ENCODE measurements around the gene CCDC126. TPM values are rescaled to one million over a fixed set of nuclear protein-coding genes. Genes with fewer than 3 reads are reported as not detected.

The CCDC126 gene
- total RNA-seq, 3 donors from 2014 or later = 7.3 to 16.8 (median 10.4) TPM

DNA sequence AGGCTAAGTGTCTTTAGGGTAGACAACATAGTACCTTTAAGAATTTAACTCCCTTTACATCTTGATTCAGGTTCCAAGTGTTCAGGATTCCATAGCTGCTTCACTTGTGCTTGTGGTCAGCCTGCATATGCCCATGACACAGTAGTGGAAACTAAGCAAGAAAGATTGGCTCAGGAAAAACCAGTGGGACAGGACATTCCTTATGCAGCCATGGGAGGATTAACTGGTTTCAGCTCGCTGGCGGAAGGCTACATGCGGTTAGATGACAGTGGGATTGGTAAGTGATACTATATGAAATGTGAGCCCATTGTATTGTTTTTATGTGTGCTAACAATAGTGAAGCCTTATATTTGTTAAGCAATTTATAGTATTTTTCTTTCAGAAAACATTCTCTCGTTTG lies 94.1 kb downstream of the CCDC126 start:
- Histone ChIP-seq H3K36me3 (ENCODE audit: low read depth) (no peaks in the 10 kb centered on the region), H3K4me3 (no peak overlapping the region), H3K4me1 (ENCODE audit: low read depth) (no peaks in the 10 kb centered on the region), H3K9me3 (no peaks in the 10 kb centered on the region)
- ATAC-seq (no peak), DNase-seq (no peak)
- intact Hi-C loops (cut with DNase I, micrococcal nuclease) = no loop called here
- TF ChIP-seq, protein P1, sequence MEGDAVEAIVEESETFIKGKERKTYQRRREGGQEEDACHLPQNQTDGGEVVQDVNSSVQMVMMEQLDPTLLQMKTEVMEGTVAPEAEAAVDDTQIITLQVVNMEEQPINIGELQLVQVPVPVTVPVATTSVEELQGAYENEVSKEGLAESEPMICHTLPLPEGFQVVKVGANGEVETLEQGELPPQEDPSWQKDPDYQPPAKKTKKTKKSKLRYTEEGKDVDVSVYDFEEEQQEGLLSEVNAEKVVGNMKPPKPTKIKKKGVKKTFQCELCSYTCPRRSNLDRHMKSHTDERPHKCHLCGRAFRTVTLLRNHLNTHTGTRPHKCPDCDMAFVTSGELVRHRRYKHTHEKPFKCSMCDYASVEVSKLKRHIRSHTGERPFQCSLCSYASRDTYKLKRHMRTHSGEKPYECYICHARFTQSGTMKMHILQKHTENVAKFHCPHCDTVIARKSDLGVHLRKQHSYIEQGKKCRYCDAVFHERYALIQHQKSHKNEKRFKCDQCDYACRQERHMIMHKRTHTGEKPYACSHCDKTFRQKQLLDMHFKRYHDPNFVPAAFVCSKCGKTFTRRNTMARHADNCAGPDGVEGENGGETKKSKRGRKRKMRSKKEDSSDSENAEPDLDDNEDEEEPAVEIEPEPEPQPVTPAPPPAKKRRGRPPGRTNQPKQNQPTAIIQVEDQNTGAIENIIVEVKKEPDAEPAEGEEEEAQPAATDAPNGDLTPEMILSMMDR (IDR thresholded peaks at IDR 0.05) = no peak

GRCh38 chr7:23693224-23693623 lies 96.0 kb downstream of the CCDC126 start:
- H3K36me3 ChIP-seq (ENCODE audit: low read depth) = no peaks in the 10 kb centered on the region
- no peak overlapping the region for H3K4me3 ChIP-seq
- TF ChIP-seq, protein P1 (IDR thresholded peaks at IDR 0.05) = no peak
- H3K4me1 ChIP-seq (ENCODE audit: low read depth) = no peaks in the 10 kb centered on the region
- no peak for DNase-seq
- ATAC-seq = no peak
- intact Hi-C loops (cut with DNase I, micrococcal nuclease) = no loop called here
- H3K9me3 ChIP-seq = no peaks in the 10 kb centered on the region

Other genes with a start within 250 kb of the CCDC126 start
- gene IGF2BP3, start 126.9 kb upstream of the CCDC126 start, total RNA-seq = under 1 TPM in 1 of 3 donors, not detected in 2; 0.79 TPM
- gene TRA2A, start 65.4 kb upstream of the CCDC126 start, total RNA-seq = 10 to 100 TPM; 74.6 to 79.3 (median 76.8) TPM
- 10 to 100 TPM in 2 of 3 donors, 1 to 10 TPM in 1; 8.4 to 16.0 (median 13.4) TPM for gene FAM221A, start 82.8 kb downstream of the CCDC126 start, total RNA-seq
- 1 to 10 TPM in 1 of 3 donors, under 1 TPM in 2; 0.38 to 1.3 (median 0.65) TPM for gene STK31, start 112.8 kb downstream of the CCDC126 start, total RNA-seq